ENCODE results near the gene CWF19L1. TPM values are rescaled to one million over a fixed set of nuclear protein-coding genes. Genes with fewer than 3 reads are reported as not detected.

CWF19L1 gene
- total and polyA plus RNA-seq, 2 donors (not counting 3 experiments of a cell fraction or from before 2014, with no cell fraction given) = 11.5 to 29.9 TPM

DNA sequence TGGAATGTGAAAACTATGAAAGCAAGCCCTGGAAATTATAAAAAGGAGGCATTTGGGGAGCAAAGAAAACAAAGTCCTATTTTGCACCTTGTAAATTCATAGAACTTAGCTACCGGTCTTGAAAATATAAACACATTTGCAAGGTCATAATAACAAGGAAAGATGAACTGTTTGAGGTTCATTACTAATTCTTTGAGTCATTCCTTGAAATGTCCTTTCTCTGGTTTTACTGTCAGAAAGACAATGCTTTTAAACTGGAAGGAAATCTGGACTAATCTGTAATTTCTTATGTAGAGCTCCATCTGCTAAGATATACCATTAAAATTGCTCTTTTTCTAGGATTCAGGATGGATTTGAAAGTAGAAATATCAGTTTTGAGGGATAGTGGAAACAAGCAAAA is 83.0 kb downstream of the CWF19L1 start:
- H3K9ac ChIP-seq (replicated peaks; ENCODE audit: extremely low read depth, insufficient read depth, low read length) = peak overlapping the region; percentile 55
- no peak for FAIRE-seq

More for the DNA sequence above, 83.0 kb downstream of the CWF19L1 start:
- no peak for DNase-seq (ENCODE audit: low read depth, low spot score)
- dilution Hi-C loops (cut with MboI; ENCODE audit: extremely low pct_ligation_motif_present, low sequenced_read_pairs) = no loop called here
- Histone ChIP-seq H3K9me3 (replicated peaks; ENCODE audit: control insufficient read depth, insufficient read depth, low read length) (no peaks in the 10 kb centered on the region), H3K79me2 (ENCODE audit: control insufficient read depth, insufficient read depth, low read length) (peaks cover 42% of the 10 kb centered on the region), H3K9me1 (replicated peaks; ENCODE audit: control insufficient read depth, extremely low read depth, insufficient read depth, low read length) (no peaks in the 10 kb centered on the region), H3K4me3 (replicated peaks in 1 of 3; ENCODE audit: insufficient read depth in 1 of 3, low read depth in 1 of 3, low read length in 3 of 3) (peak overlapping the region in 2 of 3 experiments; percentile 45 to 76), H3K4me2 (ENCODE audit: insufficient read depth, low read length) (peak overlapping the region; percentile 83), H3K4me1 (ENCODE audit: control insufficient read depth, extremely low read depth, insufficient read depth, low read length) (peaks cover 16% of the 10 kb centered on the region), H2AFZ (ENCODE audit: low read depth, low read length) (no peak overlapping the region), H3K27ac (ENCODE audit: insufficient read depth, low read depth, low read length) (no peak overlapping the region), H4K20me1 (replicated peaks; ENCODE audit: control insufficient read depth, extremely low read depth, insufficient read depth, low read length) (no peaks in the 10 kb centered on the region), H3K27me3 (ENCODE audit: control insufficient read depth in 2 of 2, insufficient read depth in 2 of 2, low read length in 2 of 2) (no peaks in the 10 kb centered on the region), H3K36me3 (ENCODE audit: control insufficient read depth in 2 of 2, extremely low read depth in 1 of 2, insufficient read depth in 2 of 2, low read length in 2 of 2) (peaks cover 0 to 7% of the 10 kb centered on the region in 2 experiments)
- intact Hi-C loops (cut with micrococcal nuclease) = loop anchor here (2.0 kb wide), 1 partner anchor 140 kb away; no protein-coding TSS in a partner anchor
- ChIA-PET CTCF (interaction anchor here (1.1 to 2.6 kb wide), 3 partner anchors 139 to 339 kb away, joined by 4 to 7 read pairs (median 5); no protein-coding TSS in a partner anchor), POLR2A (no interaction called here)
- TF ChIP-seq, protein P1, sequence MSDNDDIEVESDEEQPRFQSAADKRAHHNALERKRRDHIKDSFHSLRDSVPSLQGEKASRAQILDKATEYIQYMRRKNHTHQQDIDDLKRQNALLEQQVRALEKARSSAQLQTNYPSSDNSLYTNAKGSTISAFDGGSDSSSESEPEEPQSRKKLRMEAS (IDR thresholded peaks at IDR 0.05; ENCODE audit: insufficient read depth, insufficient read length) = no peak
- TF ChIP-seq CTCF (IDR thresholded peaks at IDR 0.05; ENCODE audit: extremely low read depth in 1 of 2, insufficient read depth in 1 of 2, low read depth in 1 of 2, low read length in 2 of 2) (no peak), JUN (IDR thresholded peaks at IDR 0.05; ENCODE audit: borderline replicate concordance, insufficient read depth, insufficient read length, low read depth) (no peak)
- no TSS peak for BruUV-seq (replicated peaks)

Measured in endothelial cell of umbilical vein (primary cell).